Natural killer cell (primary cell): ENCODE measurements around the gene BPIFB6. TPM values are rescaled to one million over a fixed set of nuclear protein-coding genes. Genes with fewer than 3 reads are reported as not detected.

ENCODE experiments used
- ATAC-seq, 3 donors: fragments of 150-1000 bp in 2 of 3; fragments of 200-7000 bp in 1 of 3; cut with Tn5 transposase; 1 replicate in 1 of 3; 2 replicates in 2 of 3; pipeline ENCODE4 v1.10.0; 2021; ENCODE audit warnings: mild to moderate bottlenecking in 2 of 3, moderate library complexity in 2 of 3
- DNase-seq, 2 donors: peaks; one replicate each; pipeline versions ENCODE4 v3.0.0 to v3.0.0-alpha.2; 2013 to 2021; ENCODE audit warnings: mixed read lengths in 1 of 2
- H3K27ac ChIP-seq: one replicate; pipeline ENCODE4 v1.5.1; 2013; ENCODE audit warnings: mild to moderate bottlenecking, low read length
- H3K27me3 ChIP-seq: one replicate; pipeline ENCODE4 v1.6.1; 2013; ENCODE audit warnings: low read length; ENCODE audit not compliant: control insufficient read depth, insufficient read depth
- H3K36me3 ChIP-seq: one replicate; pipeline ENCODE4 v1.6.1; 2013; ENCODE audit warnings: low read length; ENCODE audit not compliant: control insufficient read depth, insufficient read depth
- H3K4me1 ChIP-seq: one replicate; pipeline ENCODE4 v1.6.1; 2013; ENCODE audit warnings: low read length; ENCODE audit not compliant: control insufficient read depth, insufficient read depth
- H3K4me3 ChIP-seq: one replicate; pipeline ENCODE4 v1.5.1; 2013; ENCODE audit warnings: low read length
- H3K9me3 ChIP-seq: one replicate; pipeline ENCODE4 v1.6.1; 2013; ENCODE audit warnings: low read length; ENCODE audit not compliant: control insufficient read depth, insufficient read depth
- H3K27ac Mint-ChIP-seq, 2 donors: one replicate each; pipeline ENCODE4 v1.8.0; 2022; ENCODE audit warnings: mild to moderate bottlenecking in 2 of 2, mixed read lengths in 2 of 2, moderate library complexity in 1 of 2
- H3K27me3 Mint-ChIP-seq, 2 donors: one replicate each; pipeline ENCODE4 v1.8.0; 2022; ENCODE audit warnings: low read depth in 2 of 2, mixed read lengths in 2 of 2
- H3K36me3 Mint-ChIP-seq: one replicate; pipeline ENCODE4 v1.8.0; 2022; ENCODE audit warnings: mixed read lengths
- H3K4me1 Mint-ChIP-seq, 2 donors: one replicate each; pipeline ENCODE4 v1.8.0; 2022; ENCODE audit warnings: mixed read lengths in 2 of 2
- H3K4me3 Mint-ChIP-seq: one replicate; pipeline ENCODE4 v1.8.0; 2022; ENCODE audit warnings: mild to moderate bottlenecking, moderate library complexity, mixed read lengths
- H3K9me3 Mint-ChIP-seq, 2 donors: one replicate each; pipeline ENCODE4 v1.8.0; 2022; ENCODE audit warnings: mixed read lengths in 2 of 2
- CTCF ChIP-seq: fragments of 200-600 bp; IDR thresholded peaks from one replicate; pipeline ENCODE4 v1.8.0; 2022; ENCODE audit warnings: antibody characterized with exemption
- WGBS: methylation state at CpG from one replicate; pipeline ENCODE4 v1.1.7; 2013; ENCODE audit warnings: missing lambda C conversion rate; ENCODE audit not compliant: insufficient coverage; 5-methylcytosine and 5-hydroxymethylcytosine counted together
- intact Hi-C: fragments of 100-400 bp; cut with micrococcal nuclease; formaldehyde crosslinking; loops from one replicate; pipeline ENCODE4 v1.14.2; 2022
- total RNA-seq, 4 donors: library from RNA; stranded (reverse); fragments of 120-200 nt in 1 of 4; gene quantifications; one replicate each; pipeline versions ENCODE4 v1.2.3 to v1.2.4, GENCODE V29; 2013 to 2022

Gene BPIFB6
- total RNA-seq, 3 donors from 2014 or later (not counting 1 experiment from before 2014, with no cell fraction given), result not detected

DNA sequence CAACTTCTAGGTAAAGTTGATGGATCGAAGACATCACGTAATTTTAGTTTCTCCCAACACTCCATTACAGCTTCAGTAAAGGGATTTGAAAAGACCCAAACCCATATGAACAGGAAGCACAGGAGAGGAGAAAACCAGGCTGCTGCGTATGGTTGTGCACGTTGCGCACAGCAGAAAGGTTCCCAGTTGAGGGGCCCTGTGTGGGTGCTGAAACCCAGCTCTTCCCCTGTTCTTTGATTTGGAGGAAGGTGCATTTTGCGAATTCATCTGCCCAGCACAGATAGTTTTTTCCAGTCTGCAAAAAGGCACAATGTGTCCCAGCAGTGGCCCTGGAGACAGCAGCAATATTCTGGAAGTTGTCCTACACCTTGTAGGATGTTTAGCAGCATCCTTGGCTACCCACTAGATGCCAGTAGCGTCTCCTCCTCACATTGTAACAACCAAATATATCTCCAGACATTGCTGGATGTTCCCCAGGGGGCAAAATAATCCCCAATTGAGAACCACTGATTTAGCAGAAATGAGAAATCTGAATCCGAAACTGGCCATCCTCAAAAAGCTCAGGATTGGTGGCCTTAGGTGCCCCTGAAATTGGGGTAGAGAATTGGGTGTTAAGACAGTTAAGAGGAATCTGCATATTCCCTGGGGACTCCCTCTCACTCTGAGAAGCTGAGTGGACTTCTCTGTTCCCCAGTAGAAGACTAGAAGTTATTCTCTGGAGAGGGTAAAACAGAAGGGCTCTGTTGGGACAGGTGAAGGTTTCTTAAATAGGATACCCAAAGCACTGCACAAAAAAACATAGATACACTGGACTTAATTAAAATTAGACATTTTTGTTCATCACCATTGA is 39.4 kb upstream of the BPIFB6 start:
- WGBS, result 70% methylated on average over 8 of the region's 8 CpGs
- Histone ChIP-seq H3K9me3 (peaks cover 3% of the 10 kb centered on the region), H3K27me3 (no peaks in the 10 kb centered on the region), H3K36me3 (no peaks in the 10 kb centered on the region), H3K4me3 (no peak overlapping the region), H3K27ac (no peak overlapping the region), H3K4me1 (no peaks in the 10 kb centered on the region)
- no peak overlapping the region for H3K4me3 Mint-ChIP-seq
- intact Hi-C loops, result no loop called here
- no peak for TF ChIP-seq CTCF
- ATAC-seq (no peak), DNase-seq (no peak)
- no peak overlapping the region for H3K27ac Mint-ChIP-seq
- H3K27me3 Mint-ChIP-seq, result peaks cover 0 to 2% of the 10 kb centered on the region in 2 donors
- no peaks in the 10 kb centered on the region for H3K36me3 Mint-ChIP-seq
- peaks cover 0 to 5% of the 10 kb centered on the region in 2 donors for H3K4me1 Mint-ChIP-seq
- no peaks in the 10 kb centered on the region for H3K9me3 Mint-ChIP-seq

DNA sequence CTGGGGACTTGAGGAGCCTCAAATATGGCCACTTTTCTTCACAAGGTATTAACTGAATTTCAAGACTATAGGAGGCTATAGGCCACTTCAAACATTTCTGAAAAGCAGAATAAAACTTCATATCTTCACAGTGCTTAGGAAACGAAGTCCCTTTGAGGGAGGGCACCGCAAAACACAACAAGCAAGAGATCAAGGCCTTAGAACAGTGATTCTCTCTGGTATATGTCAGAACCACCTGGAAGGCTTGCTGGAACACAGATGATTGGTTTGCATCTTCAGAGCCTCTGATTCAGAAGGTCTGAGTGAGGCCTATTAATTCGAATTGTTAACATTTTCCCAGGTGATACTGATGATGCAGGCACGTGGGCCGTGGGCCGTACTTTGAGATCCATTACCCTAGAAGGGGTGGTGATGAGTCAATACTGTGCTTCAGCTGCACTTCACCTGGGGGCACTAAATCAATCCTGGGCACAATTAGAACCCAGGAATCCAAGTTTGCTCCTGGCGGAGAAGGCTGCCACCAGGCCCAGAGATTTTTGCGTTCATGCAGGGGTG is 37.9 kb upstream of the BPIFB6 start:
- H3K27ac Mint-ChIP-seq, result no peak overlapping the region
- H3K4me3 Mint-ChIP-seq, result no peak overlapping the region
- peak in 1 of 2 donors; percentile 47 for DNase-seq
- peaks cover 3% of the 10 kb centered on the region for H3K9me3 ChIP-seq
- H3K4me1 ChIP-seq, result no peaks in the 10 kb centered on the region
- TF ChIP-seq CTCF, result no peak
- H3K36me3 Mint-ChIP-seq, result no peaks in the 10 kb centered on the region
- peaks cover 0 to 5% of the 10 kb centered on the region in 2 donors for H3K4me1 Mint-ChIP-seq
- intact Hi-C loops, result no loop called here
- H3K27ac ChIP-seq, result no peak overlapping the region
- H3K27me3 ChIP-seq, result no peaks in the 10 kb centered on the region
- no peak for ATAC-seq
- 88% methylated on average over 8 of the region's 8 CpGs for WGBS
- no peaks in the 10 kb centered on the region for H3K36me3 ChIP-seq
- no peak overlapping the region for H3K4me3 ChIP-seq
- no peaks in the 10 kb centered on the region for H3K9me3 Mint-ChIP-seq
- H3K27me3 Mint-ChIP-seq, result peaks cover 0 to 2% of the 10 kb centered on the region in 2 donors

DNA sequence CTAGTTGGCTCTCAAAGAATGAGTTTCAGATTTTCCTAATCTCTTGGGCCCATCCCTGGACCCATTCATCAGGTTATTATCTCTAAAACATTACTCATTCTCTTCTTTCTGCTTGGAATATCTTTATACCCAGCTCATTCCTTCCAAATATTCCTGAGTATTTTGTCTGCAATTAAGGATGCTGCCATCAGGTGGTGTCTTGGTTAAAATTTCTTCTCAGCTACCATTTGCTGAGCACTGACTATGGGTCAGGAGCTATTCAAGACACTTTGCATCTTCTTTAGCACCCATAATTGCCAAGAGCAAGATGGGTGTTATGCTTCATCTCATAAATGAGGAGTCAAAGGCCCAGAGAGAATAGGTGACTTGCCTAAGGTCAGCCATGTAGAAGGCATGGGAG is 35.6 kb upstream of the BPIFB6 start:
- Histone ChIP-seq H3K9me3 (peaks cover 3% of the 10 kb centered on the region), H3K27me3 (no peaks in the 10 kb centered on the region), H3K4me1 (no peaks in the 10 kb centered on the region), H3K36me3 (no peaks in the 10 kb centered on the region), H3K27ac (no peak overlapping the region), H3K4me3 (no peak overlapping the region)
- no peak for TF ChIP-seq CTCF
- intact Hi-C loops, result no loop called here
- DNase-seq, result no peak
- Mint-ChIP-seq H3K4me3 (no peak overlapping the region), H3K27me3 (peaks cover 0 to 2% of the 10 kb centered on the region in 2 donors), H3K9me3 (no peaks in the 10 kb centered on the region), H3K36me3 (no peaks in the 10 kb centered on the region), H3K4me1 (peaks cover 0 to 5% of the 10 kb centered on the region in 2 donors), H3K27ac (no peak overlapping the region)
- ATAC-seq, result no peak
